ENCODE data around the gene ASB16.

The ASB16 gene

DNA sequence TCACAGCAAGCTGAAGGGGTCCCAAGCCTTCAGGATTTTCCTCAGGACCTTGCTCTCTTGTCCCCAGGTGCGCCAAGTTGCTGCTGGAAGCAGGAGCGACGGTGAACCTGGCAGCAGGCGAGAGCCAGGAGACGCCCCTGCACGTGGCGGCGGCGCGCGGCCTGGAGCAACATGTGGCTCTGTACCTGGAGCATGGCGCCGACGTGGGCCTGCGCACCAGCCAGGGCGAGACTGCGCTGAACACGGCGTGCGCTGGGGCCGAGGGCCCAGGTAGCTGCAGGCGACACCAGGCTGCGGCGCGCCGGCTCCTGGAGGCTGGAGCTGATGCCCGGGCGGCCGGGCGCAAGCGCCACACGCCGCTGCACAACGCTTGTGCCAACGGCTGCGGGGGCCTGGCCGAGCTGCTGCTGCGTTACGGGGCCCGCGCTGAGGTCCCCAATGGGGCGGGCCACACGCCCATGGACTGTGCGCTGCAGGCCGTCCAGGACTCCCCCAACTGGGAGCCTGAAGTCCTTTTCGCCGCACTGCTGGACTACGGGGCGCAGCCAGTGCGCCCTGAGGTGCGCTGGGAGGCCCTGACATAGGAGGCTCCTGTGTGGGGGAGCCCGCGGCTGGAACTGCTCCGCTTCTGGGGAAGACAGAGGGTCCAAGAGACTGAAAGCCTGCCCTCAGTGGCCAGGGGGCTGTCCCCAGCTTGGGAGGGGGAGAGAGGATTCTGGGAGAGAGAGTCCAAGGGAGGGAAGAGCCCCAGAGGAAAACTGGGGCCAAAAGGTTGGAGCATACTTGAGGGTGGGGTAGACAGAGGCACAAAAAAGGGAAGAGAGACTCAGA, 6.4 kb downstream of the ASB16 start (continued):
- no peak for TF ChIP-seq CREB5 (CRISPR knock-in tag; IDR thresholded peaks at IDR 0.05; ENCODE audit: low read depth)
- TF ChIP-seq, protein P1, sequence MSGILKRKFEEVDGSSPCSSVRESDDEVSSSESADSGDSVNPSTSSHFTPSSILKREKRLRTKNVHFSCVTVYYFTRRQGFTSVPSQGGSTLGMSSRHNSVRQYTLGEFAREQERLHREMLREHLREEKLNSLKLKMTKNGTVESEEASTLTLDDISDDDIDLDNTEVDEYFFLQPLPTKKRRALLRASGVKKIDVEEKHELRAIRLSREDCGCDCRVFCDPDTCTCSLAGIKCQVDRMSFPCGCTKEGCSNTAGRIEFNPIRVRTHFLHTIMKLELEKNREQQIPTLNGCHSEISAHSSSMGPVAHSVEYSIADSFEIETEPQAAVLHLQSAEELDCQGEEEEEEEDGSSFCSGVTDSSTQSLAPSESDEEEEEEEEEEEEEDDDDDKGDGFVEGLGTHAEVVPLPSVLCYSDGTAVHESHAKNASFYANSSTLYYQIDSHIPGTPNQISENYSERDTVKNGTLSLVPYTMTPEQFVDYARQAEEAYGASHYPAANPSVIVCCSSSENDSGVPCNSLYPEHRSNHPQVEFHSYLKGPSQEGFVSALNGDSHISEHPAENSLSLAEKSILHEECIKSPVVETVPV (CRISPR knock-in tag; IDR thresholded peaks at IDR 0.05) = no peak
- TF ChIP-seq ZC3H10 (CRISPR knock-in tag; IDR thresholded peaks at IDR 0.05) = no peak
- no peak for TF ChIP-seq ZFP3 (CRISPR knock-in tag; IDR thresholded peaks at IDR 0.05)
- no peak for TF ChIP-seq OSR1 (CRISPR knock-in tag; IDR thresholded peaks at IDR 0.05)
- TF ChIP-seq ZFP30 (CRISPR knock-in tag; IDR thresholded peaks at IDR 0.05) = no peak

- TF ChIP-seq OSR1 (CRISPR knock-in tag; IDR thresholded peaks at IDR 0.05) (no peak), RARB (CRISPR knock-in tag; IDR thresholded peaks at IDR 0.05) (no peak), ZNF70 (CRISPR knock-in tag; IDR thresholded peaks at IDR 0.05) (no peak), ZNF8 (CRISPR knock-in tag; IDR thresholded peaks at IDR 0.05) (no peak), ESRRG (CRISPR knock-in tag; IDR thresholded peaks at IDR 0.05) (no peak), SNAI2 (CRISPR knock-in tag; IDR thresholded peaks at IDR 0.05) (no peak), ZFP3 (CRISPR knock-in tag; IDR thresholded peaks at IDR 0.05) (no peak), GLIS3 (CRISPR knock-in tag; IDR thresholded peaks at IDR 0.05) (no peak), CREB5 (CRISPR knock-in tag; IDR thresholded peaks at IDR 0.05; ENCODE audit: low read depth) (no peak), TOX (CRISPR knock-in tag; IDR thresholded peaks at IDR 0.05; ENCODE audit: borderline replicate concordance) (no peak), BACH2 (CRISPR knock-in tag; IDR thresholded peaks at IDR 0.05; ENCODE audit: borderline replicate concordance) (no peak), ZC3H10 (CRISPR knock-in tag; IDR thresholded peaks at IDR 0.05) (no peak), ZFP30 (CRISPR knock-in tag; IDR thresholded peaks at IDR 0.05) (no peak), ZNF565 (CRISPR knock-in tag; conservative IDR thresholded peaks at IDR 0.05; ENCODE audit: low read depth) (no peak), ARNTL (CRISPR knock-in tag; IDR thresholded peaks at IDR 0.05; ENCODE audit: borderline replicate concordance, low read depth) (no peak), ISL1 (CRISPR knock-in tag; IDR thresholded peaks at IDR 0.05) (no peak), TCF4 (CRISPR knock-in tag; IDR thresholded peaks at IDR 0.05; ENCODE audit: borderline replicate concordance) (no peak)
- TF ChIP-seq, protein P2, sequence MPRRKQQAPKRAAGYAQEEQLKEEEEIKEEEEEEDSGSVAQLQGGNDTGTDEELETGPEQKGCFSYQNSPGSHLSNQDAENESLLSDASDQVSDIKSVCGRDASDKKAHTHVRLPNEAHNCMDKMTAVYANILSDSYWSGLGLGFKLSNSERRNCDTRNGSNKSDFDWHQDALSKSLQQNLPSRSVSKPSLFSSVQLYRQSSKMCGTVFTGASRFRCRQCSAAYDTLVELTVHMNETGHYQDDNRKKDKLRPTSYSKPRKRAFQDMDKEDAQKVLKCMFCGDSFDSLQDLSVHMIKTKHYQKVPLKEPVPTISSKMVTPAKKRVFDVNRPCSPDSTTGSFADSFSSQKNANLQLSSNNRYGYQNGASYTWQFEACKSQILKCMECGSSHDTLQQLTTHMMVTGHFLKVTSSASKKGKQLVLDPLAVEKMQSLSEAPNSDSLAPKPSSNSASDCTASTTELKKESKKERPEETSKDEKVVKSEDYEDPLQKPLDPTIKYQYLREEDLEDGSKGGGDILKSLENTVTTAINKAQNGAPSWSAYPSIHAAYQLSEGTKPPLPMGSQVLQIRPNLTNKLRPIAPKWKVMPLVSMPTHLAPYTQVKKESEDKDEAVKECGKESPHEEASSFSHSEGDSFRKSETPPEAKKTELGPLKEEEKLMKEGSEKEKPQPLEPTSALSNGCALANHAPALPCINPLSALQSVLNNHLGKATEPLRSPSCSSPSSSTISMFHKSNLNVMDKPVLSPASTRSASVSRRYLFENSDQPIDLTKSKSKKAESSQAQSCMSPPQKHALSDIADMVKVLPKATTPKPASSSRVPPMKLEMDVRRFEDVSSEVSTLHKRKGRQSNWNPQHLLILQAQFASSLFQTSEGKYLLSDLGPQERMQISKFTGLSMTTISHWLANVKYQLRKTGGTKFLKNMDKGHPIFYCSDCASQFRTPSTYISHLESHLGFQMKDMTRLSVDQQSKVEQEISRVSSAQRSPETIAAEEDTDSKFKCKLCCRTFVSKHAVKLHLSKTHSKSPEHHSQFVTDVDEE (CRISPR knock-in tag; IDR thresholded peaks at IDR 0.05) = no peak
- TF ChIP-seq, protein P3, sequence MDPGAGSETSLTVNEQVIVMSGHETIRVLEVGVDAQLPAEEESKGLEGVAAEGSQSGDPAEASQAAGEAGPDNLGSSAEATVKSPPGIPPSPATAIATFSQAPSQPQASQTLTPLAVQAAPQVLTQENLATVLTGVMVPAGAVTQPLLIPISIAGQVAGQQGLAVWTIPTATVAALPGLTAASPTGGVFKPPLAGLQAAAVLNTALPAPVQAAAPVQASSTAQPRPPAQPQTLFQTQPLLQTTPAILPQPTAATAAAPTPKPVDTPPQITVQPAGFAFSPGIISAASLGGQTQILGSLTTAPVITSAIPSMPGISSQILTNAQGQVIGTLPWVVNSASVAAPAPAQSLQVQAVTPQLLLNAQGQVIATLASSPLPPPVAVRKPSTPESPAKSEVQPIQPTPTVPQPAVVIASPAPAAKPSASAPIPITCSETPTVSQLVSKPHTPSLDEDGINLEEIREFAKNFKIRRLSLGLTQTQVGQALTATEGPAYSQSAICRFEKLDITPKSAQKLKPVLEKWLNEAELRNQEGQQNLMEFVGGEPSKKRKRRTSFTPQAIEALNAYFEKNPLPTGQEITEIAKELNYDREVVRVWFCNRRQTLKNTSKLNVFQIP (CRISPR knock-in tag; IDR thresholded peaks at IDR 0.05; ENCODE audit: borderline replicate concordance, low read depth) = no peak
- no peak for ATAC-seq
Observed at GRCh38 chr17:44177640-44178039, 7.1 kb downstream of the ASB16 start.

DNA sequence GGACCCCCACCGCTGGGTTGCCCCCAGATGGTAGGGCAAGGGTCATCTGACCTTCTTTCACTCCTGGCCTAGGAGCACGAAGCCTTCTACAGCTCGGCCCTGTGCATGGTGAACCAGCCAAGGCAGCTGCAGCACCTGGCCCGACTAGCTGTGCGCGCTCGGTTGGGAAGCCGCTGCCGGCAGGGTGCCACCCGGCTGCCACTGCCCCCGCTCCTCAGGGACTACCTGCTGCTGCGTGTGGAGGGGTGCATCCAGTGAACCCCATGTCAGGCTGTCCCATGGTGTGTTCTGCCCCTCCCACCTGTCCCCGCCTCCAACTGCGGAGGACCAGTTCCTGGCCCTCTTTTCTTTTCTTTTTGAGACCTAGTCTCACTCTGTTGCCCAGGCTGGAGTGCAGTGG, 7.6 kb downstream of the ASB16 start:
- no peak for TF ChIP-seq ARNTL (CRISPR knock-in tag; IDR thresholded peaks at IDR 0.05; ENCODE audit: borderline replicate concordance, low read depth)
- TF ChIP-seq ZFP30 (CRISPR knock-in tag; IDR thresholded peaks at IDR 0.05) = no peak
- TF ChIP-seq ESRRG (CRISPR knock-in tag; IDR thresholded peaks at IDR 0.05) = no peak
- no peak for TF ChIP-seq ZFP3 (CRISPR knock-in tag; IDR thresholded peaks at IDR 0.05)
- TF ChIP-seq SNAI2 (CRISPR knock-in tag; IDR thresholded peaks at IDR 0.05) = no peak
- TF ChIP-seq ZNF70 (CRISPR knock-in tag; IDR thresholded peaks at IDR 0.05) = no peak
- TF ChIP-seq TCF4 (CRISPR knock-in tag; IDR thresholded peaks at IDR 0.05; ENCODE audit: borderline replicate concordance) = no peak
- no peak for TF ChIP-seq CSDC2 (CRISPR knock-in tag; IDR thresholded peaks at IDR 0.05)
- TF ChIP-seq ZC3H10 (CRISPR knock-in tag; IDR thresholded peaks at IDR 0.05) = no peak
- no peak for TF ChIP-seq ZNF8 (CRISPR knock-in tag; IDR thresholded peaks at IDR 0.05)
- TF ChIP-seq BACH2 (CRISPR knock-in tag; IDR thresholded peaks at IDR 0.05; ENCODE audit: borderline replicate concordance) = no peak
- no peak for TF ChIP-seq ZNF565 (CRISPR knock-in tag; conservative IDR thresholded peaks at IDR 0.05; ENCODE audit: low read depth)
- TF ChIP-seq PPARA (CRISPR knock-in tag; IDR thresholded peaks at IDR 0.05; ENCODE audit: borderline replicate concordance) = no peak
- no peak for TF ChIP-seq ISL1 (CRISPR knock-in tag; IDR thresholded peaks at IDR 0.05)
- TF ChIP-seq, protein P1 (CRISPR knock-in tag; IDR thresholded peaks at IDR 0.05) = no peak
- no peak for TF ChIP-seq TOX (CRISPR knock-in tag; IDR thresholded peaks at IDR 0.05; ENCODE audit: borderline replicate concordance)
- no peak for TF ChIP-seq GLIS3 (CRISPR knock-in tag; IDR thresholded peaks at IDR 0.05)
- TF ChIP-seq, protein P3 (CRISPR knock-in tag; IDR thresholded peaks at IDR 0.05; ENCODE audit: borderline replicate concordance, low read depth) = no peak
- no peak for ATAC-seq

Measured in SK-N-SH treated with all-trans-retinoic acid at 6 μM for 48 hours (cell line).